Measurements from ENCODE around the gene STX7.

STX7 gene

GRCh38 chr6:132506869-132507808 is 5.8 kb downstream of the STX7 start:
- no peak for DNase-seq

GRCh38 chr6:132506461-132506860 is 6.5 kb downstream of the STX7 start:
- DNase-seq = no peak

- no peak for DNase-seq
Observed at GRCh38 chr6:132505158-132505557, 7.8 kb downstream of the STX7 start.

GRCh38 chr6:132504757-132505156 is 8.2 kb downstream of the STX7 start:
- DNase-seq = no peak

- DNase-seq = no peak
Observed at GRCh38 chr6:132499757-132500156, 13.2 kb downstream of the STX7 start.

GRCh38 chr6:132498638-132499037 is 14.3 kb downstream of the STX7 start:
- DNase-seq = no peak

GRCh38 chr6:132496519-132497180 is 16.3 kb downstream of the STX7 start:
- DNase-seq = no peak

- DNase-seq = no peak
Observed at GRCh38 chr6:132495604-132496079, 17.3 kb downstream of the STX7 start.

GRCh38 chr6:132494954-132495353 is 18.0 kb downstream of the STX7 start:
- no peak for DNase-seq

GRCh38 chr6:132491881-132492280 is 21.0 kb downstream of the STX7 start:
- DNase-seq = no peak

GRCh38 chr6:132491303-132491702 is 21.6 kb downstream of the STX7 start:
- DNase-seq = no peak

GRCh38 chr6:132490478-132491204 is 22.3 kb downstream of the STX7 start:
- DNase-seq = no peak

GRCh38 chr6:132490024-132490423 is 22.9 kb downstream of the STX7 start:
- no peak for DNase-seq

- DNase-seq = no peak
Observed at GRCh38 chr6:132489376-132489775, 23.5 kb downstream of the STX7 start.

GRCh38 chr6:132487762-132488161 is 25.2 kb downstream of the STX7 start:
- no peak for DNase-seq

GRCh38 chr6:132484680-132485018 is 28.3 kb downstream of the STX7 start:
- DNase-seq = no peak

- peak; percentile 3 to 56 for DNase-seq
Observed at GRCh38 chr6:132483779-132484679, 28.9 kb downstream of the STX7 start.

GRCh38 chr6:132482581-132482980 is 30.3 kb downstream of the STX7 start:
- DNase-seq = no peak

- DNase-seq = no peak
Observed at GRCh38 chr6:132481189-132481588, 31.7 kb downstream of the STX7 start.

- no peak for DNase-seq
Observed at GRCh38 chr6:132479131-132479530, 33.8 kb downstream of the STX7 start.

GRCh38 chr6:132478674-132479073 is 34.2 kb downstream of the STX7 start:
- DNase-seq = no peak

- DNase-seq = no peak
Observed at GRCh38 chr6:132478266-132478665, 34.6 kb downstream of the STX7 start.
